RPMI8226 (cell line): ENCODE data around the gene PCIF1.
A peak's percentile ranks its signal among the peaks of the same experiment; 100 is the strongest.
"Not testable (repeated sequence)": the region's sequence is repeated elsewhere in the genome, so short reads cannot be mapped to it uniquely, and the experiment has no call there.

Experiments
- DNase-seq: peaks from one replicate; pipeline ENCODE4 v3.0.0-alpha.2; 2015

PCIF1 gene

DNA sequence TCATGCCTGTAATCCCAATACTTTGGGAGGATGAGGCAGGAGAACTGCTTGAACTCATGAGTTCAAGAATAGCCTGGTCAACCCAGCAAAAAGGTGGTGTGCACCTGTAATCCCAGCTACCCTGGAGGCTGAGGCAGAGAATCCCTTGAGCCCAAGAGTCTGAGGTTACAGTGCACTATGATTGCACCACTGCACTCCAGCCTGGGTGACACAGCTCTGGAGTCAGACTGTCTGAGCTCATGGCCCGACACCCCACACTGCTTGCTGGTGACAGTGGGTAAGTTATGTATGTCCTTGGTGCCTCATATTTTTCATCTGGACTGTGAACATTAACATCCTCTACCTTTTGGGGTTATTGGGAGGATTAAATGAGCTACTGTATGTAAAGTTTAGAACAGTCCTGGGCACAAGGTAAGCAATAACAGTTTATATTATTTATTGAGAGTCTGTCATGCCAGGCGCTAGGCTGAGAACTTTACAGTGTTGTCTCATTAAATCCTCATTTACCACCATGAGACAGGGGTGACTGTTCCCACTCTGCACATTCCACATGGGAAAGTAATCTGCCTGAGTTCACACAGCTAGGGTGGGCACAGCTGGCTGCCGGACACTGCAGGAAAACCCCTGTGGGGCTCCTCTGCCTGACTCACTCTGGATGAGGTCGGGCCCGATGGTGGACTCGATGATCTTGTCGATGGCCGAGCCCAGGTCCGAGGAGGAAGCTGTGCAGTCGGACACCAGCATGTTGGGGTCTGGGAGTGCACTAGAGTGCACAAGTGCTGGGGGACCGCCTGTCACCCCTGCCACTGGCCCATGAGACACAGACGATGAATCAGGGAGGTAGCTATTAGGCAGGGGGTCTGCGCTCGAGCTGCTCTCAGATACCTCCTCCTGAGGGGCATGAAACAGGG, 34.6 kb downstream of the PCIF1 start:
- no peak for DNase-seq

DNA sequence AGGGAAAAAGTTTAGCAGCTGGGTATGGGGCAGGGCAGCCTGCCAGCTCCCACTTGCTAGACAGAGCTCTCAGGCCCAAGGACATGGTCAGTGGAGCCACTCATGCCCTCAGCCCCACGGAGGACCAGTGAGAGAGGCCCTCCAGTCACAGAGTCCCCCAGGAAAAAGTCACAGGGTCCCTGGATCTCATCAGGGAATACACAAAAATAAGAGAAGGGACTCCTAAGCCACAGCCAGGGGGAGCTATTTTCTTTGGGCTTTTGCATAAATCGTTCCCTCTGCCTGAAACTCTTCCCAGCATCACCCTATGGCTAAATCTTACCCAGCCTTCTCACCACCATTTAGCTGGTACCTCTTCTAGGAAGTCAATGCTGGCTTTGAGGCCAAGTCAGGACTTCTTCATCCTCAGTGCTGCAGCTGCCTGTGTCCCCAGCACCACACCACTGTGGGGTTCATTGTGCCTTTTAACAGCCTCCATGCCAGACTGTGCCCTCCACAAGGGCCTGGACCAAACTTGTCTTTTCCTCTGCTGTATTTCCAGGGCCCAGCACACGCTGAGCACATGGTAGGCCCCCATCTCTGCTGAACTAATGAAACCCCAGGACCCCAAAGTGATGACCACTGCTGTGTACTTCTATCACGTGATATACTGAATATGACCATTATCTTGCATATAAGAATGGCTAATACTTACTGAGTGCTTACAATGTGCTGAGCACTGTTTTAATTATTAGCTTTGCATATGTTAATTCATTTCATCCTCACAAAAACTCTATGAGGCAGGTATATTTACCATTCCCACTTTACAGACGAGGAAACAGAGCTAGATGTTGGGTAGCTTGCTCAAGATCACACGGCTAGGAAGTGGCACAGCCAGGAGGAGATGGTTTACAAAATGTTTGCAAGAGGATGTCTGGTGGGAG, 35.5 kb downstream of the PCIF1 start:
- DNase-seq, result peak; percentile 53

DNA sequence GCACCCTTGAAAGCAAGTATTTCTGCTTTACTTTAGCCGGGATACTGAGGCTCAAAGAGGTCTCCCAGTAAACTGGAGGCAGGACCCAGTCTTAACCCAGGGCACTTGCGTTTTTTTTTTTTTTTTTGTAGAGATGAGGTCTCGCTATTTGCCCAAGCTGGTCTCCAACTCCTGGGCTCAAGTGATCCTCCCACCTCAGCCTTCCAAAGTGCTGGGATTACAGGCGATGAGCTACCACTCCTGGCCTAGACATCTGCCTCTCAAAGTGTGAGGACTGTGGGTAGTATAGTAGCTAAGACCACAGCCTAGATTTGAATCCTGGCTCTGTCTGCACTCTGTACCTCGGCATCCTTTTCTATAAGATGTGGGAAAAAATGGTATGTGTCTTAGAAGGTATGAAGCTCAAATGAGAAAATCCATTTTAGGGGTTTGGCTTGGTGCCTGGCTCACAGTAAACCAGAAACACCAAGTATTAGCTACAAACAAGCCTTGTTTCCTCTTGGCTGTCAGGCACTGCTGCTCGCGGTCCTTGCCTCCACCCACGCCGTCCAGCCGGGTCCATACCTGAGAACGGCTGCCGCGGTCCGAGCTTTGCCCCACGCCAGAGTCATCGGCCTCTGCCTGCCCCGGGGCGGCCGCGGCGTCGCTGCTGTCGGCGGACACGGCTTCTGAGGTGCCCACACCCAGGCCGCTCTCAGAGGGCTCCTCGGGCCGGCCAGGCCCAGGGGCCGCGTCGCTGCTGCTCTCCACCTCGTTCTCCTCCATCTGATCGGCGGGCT, 36.4 kb downstream of the PCIF1 start:
- DNase-seq, result peak; percentile 13

DNA sequence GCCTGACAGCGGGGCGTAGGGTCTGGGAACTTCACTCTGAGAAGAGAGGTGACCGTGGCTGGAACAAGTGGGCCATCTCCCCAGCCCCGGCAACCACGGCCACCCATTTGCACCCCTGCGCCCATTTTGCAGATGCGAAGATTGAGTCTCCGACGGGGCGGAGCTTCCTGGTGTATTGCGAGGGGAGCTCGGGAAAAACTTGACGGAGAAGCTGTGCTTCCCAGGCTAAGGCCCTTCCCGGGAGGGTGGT, 36.9 kb downstream of the PCIF1 start:
- DNase-seq, result peak; percentile 77

DNA sequence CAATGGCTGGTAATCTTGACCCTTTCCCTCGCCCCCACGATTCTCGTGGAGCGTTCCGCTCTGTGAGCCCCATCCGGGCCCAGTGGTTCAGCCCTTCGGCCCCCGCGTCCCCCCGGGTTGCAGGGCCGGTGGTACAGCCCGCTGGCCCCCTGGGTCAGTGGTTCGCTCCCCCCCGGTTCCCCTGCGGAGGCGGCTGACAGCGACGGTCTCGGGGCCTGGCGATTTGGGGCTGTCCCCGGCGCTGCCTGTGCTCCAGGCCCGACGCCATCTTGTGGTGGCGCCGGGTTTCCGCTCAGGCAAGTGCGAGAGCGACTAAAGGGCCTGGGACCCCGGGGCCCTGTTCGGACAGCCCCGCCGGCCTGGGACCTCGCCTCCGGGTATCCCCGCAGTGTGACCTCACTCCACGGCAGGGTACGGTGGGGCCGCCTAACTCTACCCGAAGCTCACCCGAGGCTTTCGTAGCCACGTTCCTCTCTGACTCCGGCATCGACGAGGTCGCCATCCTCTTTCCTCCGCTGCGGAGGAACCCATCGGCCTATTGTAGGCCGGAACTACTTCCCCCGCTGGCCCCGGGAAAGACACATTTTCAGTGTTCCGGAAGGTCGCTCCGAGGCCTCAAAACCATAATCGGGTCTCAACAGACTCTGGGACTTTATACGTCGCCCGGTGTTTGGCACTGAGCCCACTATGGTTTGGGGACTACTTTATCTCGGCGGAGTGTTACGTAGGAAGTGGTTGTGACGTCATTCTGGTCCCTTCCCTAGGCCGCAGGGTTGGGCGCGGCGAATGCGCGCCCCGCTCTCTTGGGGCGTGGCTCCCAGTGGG, 37.4 kb downstream of the PCIF1 start, which contains the start of gene ZNF335:
Gene ZNF335 (minus strand): TSS at position 529 of the 825 bp plus-strand sequence. CDS start 793 bp downstream, outside the sequence.
- peak; percentile 98 for DNase-seq

DNA sequence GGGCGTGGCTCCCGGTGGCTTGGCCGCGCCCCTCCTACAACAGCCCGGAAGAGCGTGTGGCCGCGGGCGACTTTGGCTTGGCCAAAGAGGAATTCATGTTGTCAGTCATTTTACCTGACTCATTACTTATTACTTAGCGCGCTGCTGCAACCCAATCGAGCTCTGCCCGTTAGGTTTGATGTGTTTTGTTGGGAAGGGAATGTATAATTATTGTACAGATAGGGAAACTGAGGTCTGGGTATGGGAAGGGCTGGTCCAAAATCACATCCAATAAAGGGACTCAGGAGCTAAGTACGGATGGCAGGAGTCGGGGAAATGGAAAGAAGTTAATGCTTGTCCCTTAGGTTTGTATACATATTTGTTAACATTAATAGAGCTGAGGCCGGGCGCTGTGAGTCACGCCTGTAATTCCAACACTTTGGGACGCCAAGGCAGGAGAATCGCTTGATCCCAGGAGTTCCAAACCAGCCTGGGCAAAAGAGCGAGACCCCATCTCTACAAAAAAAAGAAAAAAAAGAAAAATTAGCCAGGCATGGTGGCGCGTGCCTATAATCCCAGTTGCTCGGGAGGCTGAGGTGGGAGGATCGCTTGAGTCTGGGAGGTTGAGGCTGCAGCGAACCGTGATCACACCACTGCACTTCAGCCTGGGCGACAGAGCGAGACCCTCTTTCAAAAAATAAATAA, 38.2 kb downstream of the PCIF1 start:
- peak; percentile 95 for DNase-seq

DNA sequence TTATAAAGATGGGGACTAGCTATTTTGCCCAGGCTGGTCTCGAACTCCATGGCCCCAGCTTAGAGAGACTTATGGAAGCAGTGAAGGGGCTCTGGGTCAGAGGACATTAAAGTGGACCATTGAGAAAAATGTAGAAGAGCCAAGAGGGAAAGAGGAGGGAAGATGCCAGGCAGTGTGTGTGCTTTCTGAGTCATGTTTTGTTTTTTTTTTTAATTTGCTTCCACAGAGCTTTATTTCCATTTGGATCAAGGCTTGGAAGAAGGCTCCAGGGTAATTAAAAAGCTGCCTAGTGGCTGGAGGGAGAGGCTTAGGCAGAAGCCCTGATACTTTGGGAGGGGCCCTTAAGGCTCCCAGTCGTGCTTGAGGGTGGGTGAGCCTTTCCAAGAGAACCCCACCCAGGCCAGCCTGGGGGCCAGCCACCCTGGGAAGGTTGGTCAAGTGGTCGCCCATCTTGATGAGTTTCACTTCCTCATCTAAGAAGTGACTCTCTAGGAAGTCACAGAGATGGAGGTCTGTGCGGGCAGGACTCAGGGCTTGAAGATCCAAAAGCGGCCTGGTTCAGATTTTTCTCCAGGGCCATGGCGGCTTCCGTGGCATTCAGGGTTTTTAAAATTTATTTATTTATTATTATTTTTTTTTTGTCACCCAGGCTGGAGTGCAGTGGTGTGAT, 40.5 kb downstream of the PCIF1 start:
- DNase-seq, result peak; percentile 20

DNA sequence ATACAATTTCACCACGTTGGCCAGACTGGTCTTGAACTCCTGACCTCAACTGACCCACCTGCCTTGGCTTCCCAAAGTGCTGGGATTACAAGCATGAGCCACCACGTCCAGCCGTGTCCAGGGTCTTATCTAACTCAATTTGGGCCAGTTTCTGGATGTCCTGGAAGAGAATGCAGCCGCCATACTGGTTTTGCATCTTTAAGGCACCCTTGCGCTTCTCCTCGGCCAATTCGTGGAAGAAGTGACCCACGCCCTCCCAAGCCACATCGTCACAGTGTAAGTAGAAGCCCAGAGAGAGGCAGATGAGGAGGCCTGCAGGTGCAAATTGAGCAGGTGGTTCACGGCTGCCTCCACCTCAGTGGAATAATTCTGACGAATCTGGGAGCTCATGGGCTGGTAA, 41.2 kb downstream of the PCIF1 start:
- no peak for DNase-seq

DNA sequence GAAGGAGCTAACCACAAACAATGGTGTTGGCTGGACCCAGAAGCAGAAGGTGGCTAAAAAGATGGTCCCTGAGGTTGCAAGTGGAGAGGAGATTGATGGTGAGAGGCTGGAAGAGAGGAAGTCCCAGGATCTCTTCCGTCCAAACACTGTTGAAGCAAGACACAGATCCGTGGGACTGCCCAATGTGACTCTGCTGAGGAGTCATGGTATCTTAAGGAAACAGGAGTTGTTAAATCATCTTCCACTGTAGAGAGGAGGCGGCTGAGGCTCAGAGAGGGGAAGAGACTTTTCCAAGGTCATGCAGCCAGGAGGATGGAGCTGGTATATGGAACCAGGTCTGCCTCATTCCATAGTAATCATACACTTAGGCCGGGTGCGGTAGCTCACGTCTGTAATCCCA, 41.6 kb downstream of the PCIF1 start:
- no peak for DNase-seq

DNA sequence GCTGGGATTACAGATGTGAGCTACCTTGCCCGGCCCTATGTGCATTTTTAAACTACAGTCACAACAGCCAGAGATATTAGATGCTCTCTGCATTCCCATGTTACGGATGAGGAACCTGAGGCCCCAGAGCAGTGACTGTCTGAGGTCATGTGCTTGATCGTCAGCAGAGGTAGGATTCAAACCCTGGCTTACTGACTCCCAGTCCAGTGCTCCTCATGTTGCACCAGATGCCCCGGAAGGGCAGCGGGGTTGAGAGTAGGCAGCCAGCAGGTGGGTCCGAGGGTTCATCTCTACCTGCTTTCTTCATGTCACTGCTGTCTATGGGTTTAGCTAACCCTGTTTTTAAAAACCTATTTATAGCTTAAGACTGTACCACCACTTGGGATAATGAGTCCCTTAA, 46.8 kb downstream of the PCIF1 start:
- no peak for DNase-seq

DNA sequence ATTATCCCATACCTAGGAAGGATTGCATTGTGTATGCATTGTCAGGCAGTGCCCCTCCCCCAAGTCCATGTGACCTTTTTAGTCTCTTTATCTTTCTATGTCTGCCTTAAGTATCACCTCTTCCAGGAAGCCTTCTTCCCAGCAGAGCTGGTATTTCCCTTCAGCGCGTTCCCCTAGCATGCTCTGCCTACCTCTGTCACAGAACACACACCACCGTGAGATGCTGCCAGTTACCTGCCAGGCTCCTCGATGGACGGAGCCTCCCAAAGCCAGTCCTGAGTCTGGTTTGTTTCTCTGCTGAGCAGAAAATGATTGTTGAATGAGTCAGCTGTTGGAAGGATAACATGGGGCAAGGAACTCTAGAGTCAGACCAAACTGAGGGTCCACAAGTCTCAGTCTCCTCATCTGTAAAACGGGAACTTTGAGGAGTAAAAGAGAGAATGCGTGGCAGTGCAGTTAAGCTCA, 48.8 kb downstream of the PCIF1 start:
- DNase-seq, result no peak

DNA sequence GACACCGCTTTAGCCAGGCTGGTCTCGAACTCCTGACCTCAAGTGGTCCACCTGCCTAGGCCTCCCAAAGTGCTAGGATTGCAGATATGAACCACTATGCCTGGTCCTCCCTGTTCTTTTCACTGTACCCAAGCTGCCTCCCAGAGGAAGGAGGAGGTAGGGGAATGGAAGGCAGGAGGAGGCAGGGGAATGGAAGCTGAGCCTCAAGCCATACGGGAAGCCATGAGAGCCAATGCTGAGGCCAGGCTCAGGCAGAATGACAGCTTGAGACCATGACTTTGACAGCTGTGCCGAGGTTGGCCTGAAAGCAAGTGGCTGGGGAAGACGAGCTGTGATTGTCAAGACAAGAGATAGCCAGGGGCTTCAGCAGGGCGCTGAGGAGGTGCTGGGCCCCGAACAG, 51.1 kb downstream of the PCIF1 start:
- no peak for DNase-seq

DNA sequence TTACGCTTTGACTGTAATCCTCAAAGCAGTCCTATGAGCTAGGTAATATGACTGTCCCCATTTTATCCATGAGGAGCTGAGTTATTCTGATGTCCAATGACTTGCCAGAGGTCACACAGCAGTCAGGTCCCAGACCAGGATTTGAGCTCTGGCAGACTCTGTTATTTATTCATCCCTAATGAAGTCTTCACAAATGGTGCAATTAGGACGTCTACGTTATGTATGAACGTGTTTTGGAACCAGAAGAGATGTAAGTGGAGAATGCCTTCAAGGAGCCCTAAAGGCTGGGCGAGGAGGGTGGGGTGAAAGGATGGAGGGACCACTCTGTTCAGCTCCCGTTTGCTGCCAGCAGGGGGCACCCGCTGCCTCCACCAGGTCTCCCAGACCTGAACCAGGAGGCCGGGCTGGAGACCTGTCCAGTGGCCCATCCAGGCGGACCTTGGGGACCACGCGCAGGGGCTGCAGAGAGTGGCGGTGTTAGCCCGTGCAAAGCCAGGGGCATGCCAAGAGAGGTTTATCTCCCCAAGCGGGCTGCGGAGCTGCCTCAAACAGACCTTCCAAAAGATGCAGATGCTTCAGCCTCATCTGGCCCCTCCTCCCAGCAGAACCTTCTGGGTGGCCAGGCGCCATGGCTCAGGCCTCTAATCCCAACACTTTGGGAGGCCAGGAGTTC, 52.8 kb downstream of the PCIF1 start:
- DNase-seq, result peak; percentile 73

DNA sequence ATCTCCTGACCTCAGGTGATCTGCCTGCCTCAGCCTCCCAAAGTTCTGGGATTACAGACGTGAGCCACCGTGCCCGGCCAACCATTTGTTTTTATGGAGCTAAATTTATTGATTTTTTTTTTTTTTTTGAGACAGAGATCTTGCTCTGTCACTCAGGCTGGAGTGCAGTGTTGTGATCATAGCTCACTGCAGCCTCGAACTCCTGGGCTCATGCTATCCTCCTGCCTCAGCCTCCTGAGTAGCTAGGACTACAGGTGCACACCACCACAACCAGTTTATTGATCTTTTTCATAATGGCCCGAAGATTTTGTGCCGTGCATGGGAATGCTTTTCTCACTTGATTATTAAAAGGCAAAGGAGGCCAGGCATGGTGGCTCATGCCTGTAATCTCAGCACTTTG, 54.3 kb downstream of the PCIF1 start:
- not testable (repeated sequence) for DNase-seq

DNA sequence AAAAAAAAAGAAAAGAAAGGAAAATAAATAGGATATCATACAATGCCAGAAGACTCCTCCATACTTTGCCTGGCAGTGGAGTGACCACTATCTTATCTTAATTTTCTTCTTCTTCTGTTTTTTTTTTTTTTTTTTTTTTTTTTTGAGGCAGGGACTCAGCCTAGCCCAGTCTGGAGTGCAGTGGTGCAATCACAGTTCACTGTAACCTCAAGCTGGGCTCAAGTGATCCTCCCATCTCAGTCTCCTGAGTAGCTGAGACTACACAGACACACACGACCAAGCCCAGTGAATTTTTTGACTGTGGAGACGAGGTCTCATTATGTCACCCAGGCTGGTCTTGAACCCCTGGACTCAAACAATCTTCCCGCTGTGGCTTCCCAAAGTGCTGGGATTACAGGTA, 57.1 kb downstream of the PCIF1 start:
- DNase-seq, result no peak

DNA sequence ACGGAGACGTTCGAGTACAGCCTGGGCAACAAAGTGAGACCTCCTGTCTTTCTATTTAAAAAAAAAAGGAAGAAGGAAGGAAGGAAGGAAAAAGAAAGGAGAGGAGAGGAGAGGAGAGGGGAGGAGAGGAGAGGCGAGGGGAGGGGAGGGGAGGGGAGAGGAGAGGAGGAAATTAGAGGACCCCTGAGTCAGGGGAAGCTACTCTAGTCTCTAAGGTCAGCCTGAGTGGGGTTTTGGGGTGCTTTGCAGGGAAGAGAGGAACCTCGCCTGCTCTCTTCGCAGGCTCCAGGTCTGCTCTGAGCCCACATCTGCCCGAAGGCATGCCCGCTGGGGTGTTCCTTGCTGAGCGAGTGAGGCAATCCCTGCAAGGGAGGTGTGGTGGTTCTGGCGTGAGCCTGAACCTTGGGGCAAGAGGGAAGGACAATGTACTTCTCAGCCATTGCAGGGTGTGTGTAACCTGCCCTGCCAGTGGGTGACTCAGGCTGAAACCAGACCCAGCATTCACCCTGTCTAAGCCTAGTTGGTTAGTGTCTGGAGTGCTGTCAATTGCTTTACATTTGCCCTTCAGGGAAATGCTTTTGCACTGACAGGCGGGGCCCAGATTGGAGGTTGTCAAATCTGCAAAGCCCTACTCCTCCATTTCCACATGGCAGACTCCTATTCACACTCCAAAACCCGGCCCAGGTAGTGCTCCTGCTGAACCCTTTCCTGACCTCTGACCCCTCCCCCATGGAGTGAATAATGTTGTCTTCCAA, 58.9 kb downstream of the PCIF1 start:
- DNase-seq, result no peak

DNA sequence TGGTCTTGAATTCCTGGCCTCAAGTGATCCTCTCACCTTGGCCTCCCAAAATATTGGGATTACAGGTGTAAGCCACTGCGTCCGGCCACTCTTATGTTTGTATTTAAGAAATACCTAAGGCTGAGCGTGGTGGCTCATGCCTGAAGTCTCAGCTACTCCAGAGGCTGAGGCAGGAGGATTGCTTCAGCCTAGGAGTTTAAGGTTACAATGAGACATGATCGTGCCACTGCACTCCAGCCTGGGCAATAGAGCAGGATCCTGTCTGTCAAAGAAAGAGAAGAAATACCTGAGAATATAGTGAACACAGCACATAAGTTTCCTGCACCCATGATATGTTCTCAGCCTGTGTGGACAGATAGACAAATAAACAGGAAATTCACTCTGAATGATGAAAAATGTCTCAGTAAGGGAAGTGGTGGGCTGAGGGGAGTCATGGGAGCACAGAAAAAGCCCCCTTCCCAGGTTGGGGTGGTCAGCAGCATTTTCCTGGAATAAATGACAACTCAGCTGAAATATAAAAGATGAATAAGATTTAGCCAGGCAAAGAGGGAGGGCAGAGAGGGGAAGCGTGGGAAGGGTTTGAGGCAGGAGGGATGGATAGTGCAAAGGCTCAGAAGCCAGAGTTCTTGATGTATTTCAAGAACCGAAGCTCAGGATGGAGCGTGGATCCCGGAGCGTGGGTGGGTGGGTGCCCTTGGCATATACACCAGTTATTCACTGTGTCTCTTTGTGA, 60.4 kb downstream of the PCIF1 start:
- no peak for DNase-seq

DNA sequence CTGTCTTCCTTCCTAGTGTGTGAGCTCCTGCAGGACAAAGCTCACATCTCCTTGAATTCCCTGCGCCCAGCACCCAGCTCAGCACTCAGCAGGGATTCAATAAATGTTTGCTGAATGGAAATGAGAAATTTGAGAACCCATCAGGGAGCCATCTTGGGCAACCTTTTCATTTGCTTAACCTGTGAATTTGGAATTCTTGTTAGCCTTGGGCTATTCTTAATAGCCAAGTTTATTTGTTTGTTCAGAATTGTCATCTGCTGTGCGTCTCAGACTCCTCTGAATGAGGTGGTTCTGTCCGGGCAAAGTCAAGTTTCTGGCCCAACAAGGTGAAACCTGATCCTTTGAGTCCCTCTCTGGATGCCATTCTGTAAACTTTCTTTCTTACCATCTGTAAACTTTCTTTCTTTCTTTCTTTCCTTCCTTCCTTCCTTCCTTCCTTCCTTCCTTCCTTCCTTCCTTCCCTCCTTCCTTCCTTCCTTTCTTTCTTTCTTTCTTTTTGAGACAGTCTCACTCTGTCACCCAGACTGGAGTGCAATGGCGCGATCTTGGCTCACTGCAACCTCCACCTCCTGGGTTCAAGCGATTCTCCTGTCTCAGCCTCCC, 61.1 kb downstream of the PCIF1 start:
- not testable (repeated sequence) for DNase-seq
